GM21576 (cell line): ENCODE results near the gene SLIT3.
A peak's percentile ranks its signal among the peaks of the same experiment; 100 is the strongest.

ENCODE experiments used
- ATAC-seq: cut with Tn5 transposase; IDR thresholded peaks from one replicate; pipeline ENCODE4 v1.9.1; 2021; ENCODE audit warnings: mild to moderate bottlenecking, moderate library complexity; ENCODE audit not compliant: unreplicated experiment

Gene SLIT3

DNA sequence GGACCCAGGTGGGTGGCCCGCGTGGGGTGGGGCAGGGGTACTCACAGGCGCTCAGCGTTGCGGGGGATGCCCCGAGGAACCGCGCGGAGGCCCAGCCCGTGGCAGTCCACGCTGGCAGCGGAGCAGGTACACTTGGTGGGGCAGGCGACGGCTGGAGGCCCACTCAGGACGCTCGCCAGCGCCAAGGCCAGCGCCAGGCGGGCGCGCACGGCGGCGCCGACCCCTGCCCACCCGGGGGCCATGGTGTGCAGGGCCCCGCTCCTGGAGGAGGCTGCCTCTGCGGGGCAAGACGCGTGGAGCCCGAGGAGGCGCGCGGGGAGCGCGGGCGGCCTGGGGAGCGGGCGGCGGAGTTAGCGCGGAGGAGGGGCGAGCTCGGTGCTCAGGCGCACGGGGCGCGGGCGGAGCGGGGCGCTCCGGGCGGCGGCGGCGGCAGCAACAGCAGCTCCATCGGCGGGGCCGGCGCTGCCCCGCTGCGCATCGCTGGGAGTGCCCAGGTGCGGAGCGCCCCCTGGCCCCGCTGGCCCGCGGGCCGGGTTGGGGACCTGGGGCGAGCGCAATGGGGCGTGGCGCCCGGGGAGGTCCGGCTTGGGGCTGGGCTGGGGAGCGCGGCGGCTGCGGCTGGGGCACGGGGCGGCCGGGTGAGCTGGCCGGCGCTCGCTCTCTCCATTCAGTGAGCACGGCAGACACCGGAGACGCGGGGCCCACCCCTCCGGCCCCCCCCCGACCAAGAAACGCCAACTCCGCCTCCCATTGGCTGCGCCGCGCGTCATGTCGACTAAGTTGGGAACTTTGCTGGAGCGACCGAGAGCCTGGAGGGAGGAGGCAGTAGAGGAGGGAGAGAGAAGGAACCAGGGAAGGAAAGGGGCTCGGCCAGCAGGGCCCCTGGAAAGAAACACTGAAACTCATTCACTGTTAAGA, at the start of gene SLIT3:
Gene SLIT3, minus strand, starts transcription at position 672 of the 918 bp plus-strand sequence. Its CDS starts 430 bp downstream, at position 242.
- ATAC-seq, result no peak

DNA sequence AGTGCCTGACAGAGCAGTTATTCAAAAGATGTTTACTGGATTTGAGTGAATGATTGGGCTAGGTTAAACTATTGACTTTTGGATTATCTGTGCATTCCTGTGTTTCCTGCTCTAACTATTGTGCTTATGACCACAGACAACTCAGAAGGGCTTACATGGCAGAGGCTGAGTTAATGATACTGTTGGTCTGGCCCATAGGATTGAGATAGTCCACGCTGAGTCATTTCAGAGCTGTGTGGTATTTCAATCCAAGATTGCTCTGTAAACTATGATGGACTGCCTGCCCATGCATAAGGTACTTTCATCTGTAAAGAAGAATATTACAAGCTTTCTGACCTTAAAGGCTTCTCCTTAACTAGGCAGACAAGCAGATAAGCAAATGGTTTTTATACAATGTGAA, 49.1 kb upstream of the SLIT3 start:
- no peak for ATAC-seq

DNA sequence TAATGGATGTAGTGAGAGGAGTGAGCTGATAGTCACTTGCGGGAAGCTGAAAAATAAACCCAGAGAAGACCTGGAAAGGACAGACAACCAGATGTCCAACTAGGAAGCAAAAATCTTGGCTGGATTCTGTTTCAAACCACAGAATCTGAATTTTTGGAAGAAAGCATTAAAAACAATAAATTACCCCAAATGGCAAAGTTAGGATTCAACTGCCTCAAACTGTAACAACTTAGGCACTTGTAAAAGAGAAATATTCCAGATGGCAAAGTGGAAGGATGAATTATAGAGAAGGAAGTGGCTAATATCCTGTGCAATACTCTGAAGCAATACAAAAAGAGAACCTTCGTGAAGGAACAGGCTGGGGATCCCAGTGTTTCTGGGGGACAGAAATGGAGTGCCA, 46.8 kb upstream of the SLIT3 start:
- ATAC-seq, result no peak

DNA sequence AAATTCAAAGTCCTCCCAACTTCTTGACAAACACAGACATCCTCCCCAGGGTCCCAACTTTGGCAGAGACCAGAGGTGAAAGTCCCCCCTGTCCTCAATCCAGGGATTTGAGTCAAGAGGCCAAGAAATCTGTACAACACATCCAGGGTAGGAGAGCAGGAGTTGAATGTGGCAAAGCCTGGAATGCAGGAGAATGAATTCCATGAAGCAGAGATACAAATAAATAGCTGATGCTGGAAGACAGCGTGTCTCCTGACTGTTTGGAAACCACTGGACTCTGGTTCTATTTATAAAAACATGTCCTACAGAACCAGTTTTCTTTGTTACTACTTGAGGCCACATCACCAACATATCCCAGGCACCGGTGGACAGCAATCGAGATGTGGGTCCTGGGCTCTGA, 43.7 kb upstream of the SLIT3 start:
- ATAC-seq, result no peak

DNA sequence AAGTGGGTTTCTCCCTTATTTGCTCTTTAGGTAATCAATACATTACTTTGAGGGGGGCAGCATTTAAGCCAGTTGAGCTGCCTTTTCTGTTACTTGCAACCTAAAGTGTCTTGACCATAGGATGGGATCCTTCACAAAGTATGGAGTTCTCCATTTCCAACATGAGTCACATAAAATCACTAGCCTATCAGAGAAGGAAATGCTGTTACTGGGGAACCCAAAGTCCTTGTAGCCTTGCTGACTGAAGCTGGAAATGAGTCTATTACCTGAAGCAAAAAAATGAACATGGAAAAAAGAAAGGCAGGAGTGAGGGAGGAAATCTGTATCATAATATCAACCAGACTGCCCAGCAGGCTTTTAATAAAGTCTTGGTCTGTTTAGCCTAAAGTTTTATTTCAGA, 42.8 kb upstream of the SLIT3 start:
- ATAC-seq, result no peak

DNA sequence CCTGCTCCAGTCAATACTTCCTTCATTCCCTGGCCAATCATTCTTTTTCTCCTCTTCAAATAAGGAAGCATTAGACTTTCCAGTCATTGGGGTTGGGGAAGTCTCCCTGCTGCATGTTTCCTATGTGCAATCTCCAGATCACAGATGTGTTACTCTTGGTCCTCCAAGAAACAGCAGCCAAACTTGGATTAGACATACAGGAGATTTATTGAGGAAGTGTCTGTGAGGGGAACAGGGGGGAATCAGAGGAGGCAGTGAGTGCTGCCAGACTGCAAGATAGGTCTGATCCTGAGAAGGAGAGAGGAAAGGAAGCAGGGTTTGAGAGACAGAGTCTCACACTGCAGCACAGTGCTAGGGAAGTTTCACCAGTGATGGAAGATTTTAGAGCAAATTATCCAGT, 40.6 kb upstream of the SLIT3 start:
- ATAC-seq, result no peak

DNA sequence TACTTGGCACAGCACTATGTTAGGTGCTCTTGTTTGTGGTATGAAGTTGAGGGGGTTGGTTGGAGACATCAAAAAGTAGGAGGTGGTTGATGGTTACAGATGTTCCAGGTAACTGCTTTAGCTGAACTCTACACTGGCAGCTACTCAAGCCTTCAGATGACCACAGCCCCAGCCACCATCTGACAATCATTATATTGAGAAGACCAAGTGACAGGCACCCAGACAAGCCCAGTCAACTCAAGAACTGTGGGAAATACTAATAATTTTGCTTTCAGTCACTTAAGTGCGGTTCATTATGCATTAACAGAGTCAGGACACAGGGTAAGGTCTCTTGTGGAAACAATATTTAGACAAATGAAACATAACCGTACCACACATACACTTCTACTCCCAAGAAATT, 38.9 kb upstream of the SLIT3 start:
- ATAC-seq, result no peak

DNA sequence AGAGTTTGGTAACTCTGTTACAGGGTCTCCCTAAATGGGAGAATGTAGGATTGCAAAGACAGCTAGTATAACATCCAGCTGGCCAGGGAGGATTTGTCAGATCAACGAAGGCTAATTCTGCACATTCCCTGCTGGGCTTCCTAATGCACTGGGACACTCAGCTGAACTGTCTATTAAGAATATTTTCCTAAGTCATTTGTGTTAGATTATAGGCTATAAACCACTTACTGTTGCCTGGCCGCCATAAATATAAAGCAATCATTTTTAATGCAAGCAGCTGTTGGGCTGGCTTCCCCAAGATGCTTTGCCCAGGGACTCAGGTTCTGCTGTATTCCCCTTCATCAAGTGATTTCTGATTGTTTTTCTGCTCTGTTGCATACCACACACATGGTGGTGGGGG, 35.3 kb upstream of the SLIT3 start:
- no peak for ATAC-seq

DNA sequence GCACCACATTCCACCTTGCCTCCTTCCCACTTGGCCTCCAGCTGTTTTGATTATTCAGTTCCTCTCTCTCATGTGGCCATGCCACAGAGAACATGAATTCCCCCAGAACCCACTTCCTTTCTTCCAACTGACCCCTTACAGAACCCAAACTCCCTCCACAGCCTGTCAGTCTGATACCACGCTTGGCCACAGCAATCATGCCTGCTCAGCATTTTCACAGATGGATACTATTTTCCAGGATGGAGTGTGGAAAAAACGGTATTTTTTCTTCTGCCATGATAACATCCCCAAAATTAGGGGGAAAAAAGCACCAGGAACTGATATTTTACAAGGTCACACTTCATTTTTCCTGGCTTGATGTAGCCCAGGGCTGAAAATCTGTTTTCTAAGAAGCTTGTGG, 34.9 kb upstream of the SLIT3 start:
- ATAC-seq, result no peak

DNA sequence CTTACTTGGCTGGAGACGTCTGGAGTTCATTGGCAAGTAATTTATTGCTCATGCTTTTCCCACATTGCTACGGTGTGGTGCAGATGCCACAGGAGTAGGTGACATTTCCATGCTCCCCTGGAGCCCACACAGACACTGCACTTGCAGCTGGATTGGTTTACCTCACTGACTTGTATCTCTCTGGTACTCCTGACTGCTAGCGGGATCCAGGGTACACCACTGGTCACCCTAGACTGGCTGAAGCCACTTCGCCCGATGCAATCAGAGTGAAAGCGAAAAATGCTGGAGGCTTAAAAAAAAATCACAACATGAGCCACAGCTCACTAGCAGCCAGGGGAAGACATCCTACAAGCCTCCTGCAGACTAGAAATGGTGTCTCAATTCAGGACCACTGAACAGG, 32.6 kb upstream of the SLIT3 start:
- no peak for ATAC-seq

DNA sequence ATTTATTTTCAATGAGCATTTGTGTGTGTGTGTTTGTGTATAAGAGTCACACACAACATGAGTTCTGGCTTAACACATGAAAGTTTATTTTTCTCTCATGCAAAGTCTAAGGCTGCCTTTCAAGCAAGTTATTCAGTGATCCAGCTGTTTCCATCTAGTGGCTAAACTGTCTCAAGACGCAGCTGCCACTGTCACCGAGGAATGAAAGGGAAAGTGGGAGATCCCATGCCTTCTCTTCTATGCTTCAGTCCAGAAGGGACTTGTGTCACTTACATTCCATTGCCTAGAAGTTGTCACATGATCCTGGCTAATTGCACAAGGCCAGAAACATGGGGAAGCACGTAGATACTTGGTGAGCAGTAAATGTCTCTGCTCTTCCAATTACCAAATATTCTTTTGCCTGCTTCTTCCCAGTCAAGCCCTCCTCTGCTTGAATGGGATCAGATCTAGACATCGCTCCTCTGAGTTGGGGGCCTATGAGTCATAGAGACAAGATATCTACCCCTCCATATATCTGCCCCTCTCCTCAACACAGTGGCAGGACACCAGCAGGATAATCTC, 30.4 kb upstream of the SLIT3 start:
- ATAC-seq, result no peak

DNA sequence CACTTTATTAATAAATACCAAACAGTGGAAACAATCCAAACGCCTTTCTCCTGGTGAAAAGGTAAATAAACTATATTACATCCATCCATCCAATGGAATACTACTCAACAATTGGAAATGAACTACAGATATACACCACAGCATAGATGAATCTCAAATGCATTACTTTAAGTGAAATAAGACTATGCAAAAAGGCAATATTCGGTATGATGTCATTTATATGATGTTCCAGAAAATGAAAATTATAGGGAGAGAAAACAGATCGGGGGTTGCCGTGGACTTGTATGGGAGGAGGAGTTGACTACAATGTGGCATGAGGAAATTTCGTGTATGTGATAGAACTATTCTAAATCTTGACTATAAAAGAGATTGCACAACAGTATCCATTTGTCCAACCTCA, 27.5 kb upstream of the SLIT3 start:
- no peak for ATAC-seq

DNA sequence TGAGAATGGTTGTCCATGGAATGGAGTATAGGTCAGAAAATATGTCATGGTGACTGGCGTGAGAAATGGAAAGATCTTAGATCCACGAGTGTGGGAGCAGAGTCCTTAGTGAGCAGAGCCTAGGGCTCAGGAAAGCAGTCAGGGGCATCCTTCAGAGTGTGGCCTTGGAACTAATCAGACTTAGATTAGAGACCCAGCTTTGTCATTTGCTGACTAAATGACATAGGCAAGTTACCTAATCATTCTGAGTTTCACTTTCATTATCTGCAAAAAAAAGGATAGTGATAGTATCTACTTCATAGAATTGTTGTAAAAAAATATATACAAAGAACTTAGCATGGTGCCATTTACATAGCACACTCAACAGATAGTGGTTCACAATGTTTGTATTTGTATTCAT, 24.3 kb upstream of the SLIT3 start:
- no peak for ATAC-seq

DNA sequence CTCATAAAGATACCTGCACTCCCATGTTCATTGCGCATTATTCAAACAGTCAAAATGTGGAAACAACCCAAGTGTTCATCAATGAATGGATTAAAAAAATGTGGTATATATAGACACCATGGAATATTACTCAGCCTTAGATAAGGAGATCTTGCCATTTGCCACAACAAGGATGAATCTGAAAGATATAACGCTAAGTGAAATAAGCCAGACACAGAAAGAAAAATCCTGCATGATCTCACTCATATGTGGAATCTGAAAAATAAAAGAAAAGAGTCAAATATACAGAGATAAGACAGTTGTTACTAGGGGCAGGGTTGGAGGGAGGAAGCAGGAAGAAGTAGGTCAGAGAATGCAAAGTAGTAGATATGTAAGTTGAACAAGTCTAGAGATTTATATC, 17.6 kb upstream of the SLIT3 start:
- no peak for ATAC-seq

DNA sequence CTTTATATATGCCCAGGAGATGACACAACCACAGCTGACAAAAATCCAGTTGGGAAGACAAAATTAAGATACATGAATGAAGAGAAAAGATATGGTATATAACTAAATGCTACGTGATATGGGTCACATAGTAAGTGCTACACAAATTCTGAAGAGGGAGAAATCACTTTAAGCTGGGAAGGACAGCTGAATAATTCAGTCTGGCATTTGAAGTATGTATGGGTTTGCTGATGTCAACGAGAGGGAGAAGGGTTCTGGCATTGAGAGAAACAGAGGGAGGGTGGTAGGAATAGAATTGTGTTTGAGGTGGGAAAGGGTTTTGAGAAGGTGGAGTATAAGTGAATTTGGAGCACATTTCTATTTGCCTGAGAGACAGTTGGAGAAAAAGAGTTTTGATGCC, 6.7 kb upstream of the SLIT3 start:
- ATAC-seq, result no peak

DNA sequence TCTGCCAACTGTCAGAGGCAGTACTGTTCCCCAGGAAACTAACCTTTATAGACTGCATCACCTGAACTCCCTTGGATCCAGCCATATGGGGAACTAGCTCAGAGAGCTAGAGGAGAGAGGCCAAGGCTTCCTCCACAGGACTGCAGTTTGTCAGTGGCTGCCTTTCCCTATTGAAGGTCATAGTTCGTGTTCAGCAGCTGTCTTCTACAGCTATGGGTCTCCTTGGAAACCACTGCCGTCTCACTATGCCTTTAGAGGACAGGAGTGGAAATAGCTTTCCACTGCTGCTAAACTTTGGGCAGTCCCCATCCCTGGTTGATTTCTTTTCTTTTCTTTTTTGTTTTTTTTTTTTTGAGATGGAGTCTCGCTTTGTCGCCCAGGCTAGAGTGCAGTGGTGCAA, 4.4 kb upstream of the SLIT3 start:
- ATAC-seq, result no peak

DNA sequence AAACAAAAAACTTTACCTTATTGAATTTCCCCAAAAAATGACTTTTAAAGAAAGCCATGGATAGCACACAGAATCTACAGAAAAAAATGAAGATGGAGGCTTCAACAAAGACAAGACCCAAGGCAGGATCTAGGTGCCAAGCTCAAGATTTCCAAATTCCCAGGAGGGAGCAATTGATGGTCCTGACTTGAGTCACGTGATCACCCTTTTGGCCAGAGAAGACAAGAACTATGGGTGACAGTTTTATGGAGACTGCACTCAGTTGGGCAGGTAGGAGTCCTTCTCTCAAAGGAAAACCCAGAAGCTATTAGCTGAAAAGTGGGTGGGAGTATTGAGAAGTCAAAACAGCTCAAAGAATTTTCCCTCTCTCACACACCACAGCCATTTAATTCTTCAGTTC, 3.2 kb upstream of the SLIT3 start:
- ATAC-seq, result no peak

DNA sequence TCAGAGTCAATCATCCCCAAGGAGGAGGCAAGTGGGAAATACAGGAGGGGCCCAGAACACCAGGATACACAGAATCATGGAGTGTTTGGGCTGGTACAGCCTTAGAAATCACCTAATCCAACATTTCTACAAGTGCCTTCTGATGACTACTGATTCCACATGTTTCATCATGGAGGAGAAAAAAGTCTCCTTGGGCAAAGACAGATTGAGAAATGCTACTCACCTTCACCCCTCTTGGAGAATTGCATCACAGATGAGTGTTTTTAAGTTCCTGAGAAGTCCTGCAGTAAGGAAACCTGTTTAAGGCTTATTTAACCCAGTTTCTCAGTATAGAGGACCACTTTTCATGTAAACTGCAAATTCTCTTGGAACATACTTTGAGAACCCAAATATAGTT, 2.2 kb upstream of the SLIT3 start:
- ATAC-seq, result no peak

DNA sequence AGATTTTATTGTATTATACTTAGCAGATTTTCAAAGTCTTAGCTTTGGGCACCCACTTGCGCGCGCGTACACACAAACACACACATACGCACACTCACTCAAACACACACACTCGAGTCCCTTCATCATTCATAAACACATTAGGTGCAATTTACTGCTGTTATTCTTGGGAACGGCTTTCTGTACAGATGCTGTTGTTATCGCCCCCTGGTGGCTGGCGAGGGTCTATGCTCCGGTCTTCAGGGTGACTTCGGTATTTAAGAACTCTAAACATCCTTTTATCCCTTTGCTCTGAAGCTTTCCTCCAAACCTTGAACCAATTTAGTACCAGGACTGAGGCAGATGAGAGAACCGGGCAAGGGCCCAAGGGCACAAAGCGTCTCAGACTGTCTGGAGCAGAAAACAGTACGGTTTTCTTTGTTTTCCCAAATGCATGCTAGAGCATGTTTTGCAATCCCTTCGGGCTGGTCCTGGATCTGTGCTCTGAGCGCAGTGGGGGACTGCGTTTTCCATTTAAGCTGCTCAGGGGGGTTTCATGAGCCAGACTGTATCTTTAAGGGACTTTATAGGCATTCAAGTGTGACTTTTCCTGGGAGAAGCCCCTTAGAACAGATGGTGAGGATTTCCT, 1.7 kb upstream of the SLIT3 start:
- ATAC-seq, result peak; percentile 69

DNA sequence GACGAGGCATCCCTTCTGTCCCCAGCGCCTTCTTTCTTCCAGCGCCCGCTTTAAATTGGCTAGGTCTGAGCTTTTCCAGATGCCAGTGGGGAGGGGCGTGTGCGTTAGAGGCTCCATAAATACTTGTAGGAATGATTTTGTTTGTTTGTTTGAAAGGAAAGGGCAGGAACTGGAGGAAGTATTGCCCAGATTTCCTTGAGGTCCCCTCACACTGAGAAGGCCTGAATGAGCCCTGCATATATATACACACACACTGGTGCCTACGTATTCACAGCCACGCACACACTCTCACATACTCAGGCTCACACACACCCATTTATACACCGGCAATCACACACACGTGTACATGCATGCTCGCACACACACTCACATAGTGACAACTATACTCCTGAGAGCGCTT, 1.0 kb upstream of the SLIT3 start:
- ATAC-seq, result peak; percentile 10

DNA sequence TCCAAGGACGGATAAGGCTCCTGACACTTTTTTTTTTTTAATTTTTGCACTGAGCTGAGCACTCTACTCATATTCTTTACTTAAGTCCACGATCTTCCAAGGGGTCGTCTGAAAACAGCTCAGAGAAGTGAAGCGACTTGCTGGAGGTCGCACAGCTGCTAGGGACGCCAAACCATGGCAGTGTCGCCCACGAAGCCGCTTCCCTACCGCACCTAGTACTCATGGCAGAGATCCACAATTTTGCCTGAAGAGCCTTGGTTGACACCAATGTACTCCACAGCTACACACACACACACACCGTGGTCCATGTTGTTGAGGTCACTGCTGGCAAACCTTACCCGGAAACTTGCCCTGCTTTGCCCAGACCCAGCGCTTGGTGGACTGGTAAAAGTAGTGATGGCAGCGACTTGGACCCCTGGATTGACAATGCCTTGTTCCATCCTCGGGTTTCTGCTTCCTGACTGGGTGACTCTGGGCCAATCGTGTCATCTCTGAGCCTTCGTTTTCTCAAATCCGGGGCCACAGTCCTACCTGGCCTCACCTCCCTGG, 521 bp upstream of the SLIT3 start:
- ATAC-seq, result no peak
